Muscle layer of colon (tissue), 2 donors: ENCODE data around the gene CST9L.

ENCODE experiments used
- H3K27ac ChIP-seq: one replicate; pipeline ENCODE4 v1.7.0; 2013; ENCODE audit warnings: low read depth, mild to moderate bottlenecking, low read length, moderate library complexity
- H3K27me3 ChIP-seq, 2 donors: one replicate each; pipeline ENCODE4 v1.7.0; 2013; ENCODE audit warnings: low read length in 2 of 2, mild to moderate bottlenecking in 2 of 2; ENCODE audit not compliant: insufficient read depth in 2 of 2, control insufficient read depth in 1 of 2
- H3K36me3 ChIP-seq: one replicate; pipeline ENCODE4 v1.7.0; 2013; ENCODE audit warnings: mild to moderate bottlenecking, low read length; ENCODE audit not compliant: insufficient read depth
- H3K4me1 ChIP-seq: one replicate; pipeline ENCODE4 v1.7.0; 2013; ENCODE audit warnings: mild to moderate bottlenecking, low read length; ENCODE audit not compliant: insufficient read depth
- H3K4me3 ChIP-seq, 2 donors: one replicate each; pipeline ENCODE4 v1.7.0; 2013; ENCODE audit warnings: low read length in 2 of 2, low read depth in 1 of 2, mild to moderate bottlenecking in 1 of 2, moderate library complexity in 1 of 2
- H3K9ac ChIP-seq: one replicate; pipeline ENCODE4 v1.7.0; 2013; ENCODE audit warnings: low read length
- H3K9me3 ChIP-seq: one replicate; pipeline ENCODE4 v1.7.0; 2013; ENCODE audit warnings: mild to moderate bottlenecking, low read length
- donor health status: abdominal sarcoma.
- donor health status: Adenocarcinoma of cecum.

CST9L gene

GRCh38 chr20:23602699-23603098, 34.4 kb upstream of the CST9L start:
- Histone ChIP-seq H3K4me1 (no peaks in the 10 kb centered on the region), H3K4me3 (no peak overlapping the region), H3K27me3 (no peaks in the 10 kb centered on the region), H3K9me3 (no peaks in the 10 kb centered on the region), H3K36me3 (no peaks in the 10 kb centered on the region), H3K27ac (no peak overlapping the region), H3K9ac (no peak overlapping the region)

- Histone ChIP-seq H3K9me3 (no peaks in the 10 kb centered on the region), H3K36me3 (no peaks in the 10 kb centered on the region), H3K4me1 (no peaks in the 10 kb centered on the region), H3K27ac (no peak overlapping the region), H3K27me3 (no peaks in the 10 kb centered on the region), H3K9ac (no peak overlapping the region), H3K4me3 (no peak overlapping the region)
Observed at GRCh38 chr20:23602241-23602640, 34.0 kb upstream of the CST9L start.

DNA sequence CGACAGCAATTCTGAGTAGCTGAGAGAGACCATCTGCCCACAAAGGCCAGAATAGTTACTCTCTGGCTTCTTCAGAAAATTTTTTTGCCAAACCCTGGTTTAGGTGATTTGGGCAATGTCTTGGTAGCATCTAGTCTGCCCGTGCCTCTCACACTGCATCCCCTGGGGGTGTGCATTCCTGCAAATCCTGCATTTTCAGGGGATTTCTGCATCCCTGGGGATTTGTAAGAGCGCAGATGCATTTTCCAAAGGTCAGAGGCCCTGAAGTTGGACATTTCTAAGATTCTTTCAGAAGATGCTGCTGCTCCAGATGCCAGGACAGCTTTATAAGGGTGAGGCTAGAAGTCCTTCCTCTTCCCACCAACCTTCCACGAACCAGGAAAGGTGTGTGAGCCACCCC, 33.4 kb upstream of the CST9L start:
- Histone ChIP-seq H3K9ac (no peak overlapping the region), H3K9me3 (no peaks in the 10 kb centered on the region), H3K27ac (no peak overlapping the region), H3K4me3 (no peak overlapping the region), H3K36me3 (no peaks in the 10 kb centered on the region), H3K27me3 (no peaks in the 10 kb centered on the region), H3K4me1 (no peaks in the 10 kb centered on the region)

DNA sequence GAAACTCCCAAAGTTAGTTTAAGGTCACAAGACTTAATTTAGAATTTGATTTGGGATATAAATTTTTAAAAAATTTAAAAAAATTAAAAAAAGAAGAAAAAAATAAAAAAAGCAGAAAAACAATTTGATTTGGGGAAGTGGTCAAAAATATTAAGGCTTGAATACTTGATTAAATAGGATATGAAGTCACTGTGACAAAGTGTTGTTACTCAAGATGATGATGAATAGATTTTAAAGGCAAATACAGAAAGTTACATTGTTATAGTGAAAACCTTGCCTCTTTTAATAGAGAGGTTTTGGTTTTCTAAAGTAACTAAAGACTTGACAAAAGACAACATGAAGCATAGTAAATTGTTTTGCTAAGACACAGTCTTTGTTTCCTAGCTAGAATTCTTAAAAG, 30.2 kb upstream of the CST9L start:
- no peak overlapping the region for H3K4me3 ChIP-seq
- no peaks in the 10 kb centered on the region for H3K36me3 ChIP-seq
- no peak overlapping the region for H3K27ac ChIP-seq
- H3K27me3 ChIP-seq, result no peaks in the 10 kb centered on the region
- no peaks in the 10 kb centered on the region for H3K4me1 ChIP-seq
- H3K9ac ChIP-seq, result no peak overlapping the region
- no peaks in the 10 kb centered on the region for H3K9me3 ChIP-seq

GRCh38 chr20:23596579-23597250, 28.4 kb upstream of the CST9L start:
- Histone ChIP-seq H3K9ac (no peak overlapping the region), H3K4me1 (no peaks in the 10 kb centered on the region), H3K4me3 (no peak overlapping the region), H3K27me3 (no peaks in the 10 kb centered on the region), H3K27ac (no peak overlapping the region), H3K9me3 (no peaks in the 10 kb centered on the region), H3K36me3 (no peaks in the 10 kb centered on the region)

GRCh38 chr20:23595941-23596340, 27.7 kb upstream of the CST9L start:
- no peak overlapping the region for H3K27ac ChIP-seq
- no peak overlapping the region for H3K9ac ChIP-seq
- no peaks in the 10 kb centered on the region for H3K9me3 ChIP-seq

DNA sequence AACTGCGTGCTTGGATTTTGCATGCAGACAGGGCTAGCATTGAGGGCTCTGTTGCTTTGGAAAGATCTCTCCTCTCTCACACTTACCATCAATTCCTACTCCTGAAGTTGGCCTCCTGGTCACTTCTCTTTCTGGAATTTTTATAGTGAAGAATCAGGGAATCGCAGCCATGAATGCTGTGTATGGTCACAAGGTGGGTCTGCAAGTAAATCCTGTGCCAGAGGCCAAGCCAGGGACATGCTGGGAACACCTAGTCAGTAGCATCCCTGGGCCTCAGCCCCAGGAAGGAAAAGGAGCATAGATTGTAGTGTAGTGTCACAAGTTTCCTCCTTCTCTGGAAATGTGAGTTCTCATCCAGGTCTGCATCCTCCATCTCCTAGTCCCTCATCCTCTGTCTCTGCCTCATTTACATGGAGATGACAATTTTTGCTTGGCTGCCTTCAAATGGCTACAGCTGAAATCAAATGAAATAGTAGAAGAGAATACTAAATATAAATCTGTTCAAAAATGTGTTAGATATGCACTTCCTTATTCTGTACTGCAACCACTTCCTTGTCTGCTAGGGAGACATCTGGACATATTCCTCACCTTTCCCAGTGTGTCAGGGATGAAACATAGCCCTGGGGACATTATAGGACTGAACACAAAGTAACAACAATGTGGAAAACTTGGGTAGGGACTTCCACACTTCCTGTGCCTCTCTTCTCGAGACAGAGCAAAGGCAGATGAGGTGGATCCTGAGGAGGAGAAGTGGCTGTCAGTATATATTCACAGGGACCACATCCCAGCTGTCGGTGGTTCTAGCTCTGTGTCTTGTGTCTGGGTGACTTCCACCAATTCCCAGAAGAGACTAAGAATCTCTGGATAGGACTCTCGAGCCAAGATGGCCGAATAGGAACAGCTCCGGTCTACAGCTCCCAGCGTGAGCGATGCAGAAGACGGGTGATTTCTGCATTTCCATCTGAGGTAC, 20.4 kb upstream of the CST9L start:
- Histone ChIP-seq H3K4me3 (no peak overlapping the region), H3K27ac (no peak overlapping the region), H3K9ac (no peak overlapping the region), H3K4me1 (no peaks in the 10 kb centered on the region), H3K36me3 (no peaks in the 10 kb centered on the region), H3K27me3 (no peaks in the 10 kb centered on the region), H3K9me3 (no peaks in the 10 kb centered on the region)

More at GRCh38 chr20:23595941-23596340, 27.7 kb upstream of the CST9L start:
- Histone ChIP-seq H3K4me1 (no peaks in the 10 kb centered on the region), H3K4me3 (no peak overlapping the region), H3K36me3 (no peaks in the 10 kb centered on the region), H3K27me3 (no peaks in the 10 kb centered on the region)

GRCh38 chr20:23587631-23588030, 19.3 kb upstream of the CST9L start:
- H3K36me3 ChIP-seq, result no peaks in the 10 kb centered on the region
- H3K4me3 ChIP-seq, result no peak overlapping the region
- no peaks in the 10 kb centered on the region for H3K4me1 ChIP-seq
- no peak overlapping the region for H3K27ac ChIP-seq
- H3K9ac ChIP-seq, result no peak overlapping the region
- no peaks in the 10 kb centered on the region for H3K27me3 ChIP-seq
- no peaks in the 10 kb centered on the region for H3K9me3 ChIP-seq

DNA sequence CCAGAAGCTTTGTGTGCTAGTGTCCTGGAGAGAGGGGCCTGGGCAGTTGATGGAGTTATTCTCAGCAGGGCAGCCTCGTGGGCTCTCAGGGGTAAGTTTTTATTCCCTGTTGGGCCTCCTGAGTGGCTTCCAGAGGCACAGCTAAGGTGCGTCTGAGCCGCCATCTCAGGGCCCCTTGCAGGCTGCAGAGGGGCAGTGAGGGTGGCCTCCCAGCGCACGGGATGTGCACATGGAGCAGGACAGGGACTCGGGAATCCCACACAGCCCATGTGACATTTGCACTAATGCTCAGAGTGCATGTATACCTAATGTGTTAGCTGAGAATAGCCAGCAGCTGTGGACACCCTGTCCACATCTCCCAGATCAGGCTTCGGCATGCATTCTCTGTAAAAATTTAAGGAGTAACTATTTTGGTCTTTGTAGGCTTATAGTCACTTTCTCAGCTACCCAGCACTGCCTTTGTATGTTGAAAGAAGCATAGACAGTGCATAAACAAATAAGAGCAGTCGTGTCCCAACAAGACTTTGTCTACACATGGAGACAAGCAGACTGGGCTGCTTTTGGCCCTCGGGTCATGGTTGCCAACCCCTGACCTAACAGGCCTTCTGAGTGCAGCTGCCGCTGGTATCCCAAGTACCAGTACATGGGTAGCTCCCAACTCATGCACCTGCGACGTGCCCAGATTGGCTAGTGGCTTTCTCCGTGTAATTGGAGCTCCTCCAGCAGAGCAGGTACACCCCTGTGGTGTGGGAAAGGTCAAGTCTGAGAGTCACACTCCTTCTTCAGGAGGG, 18.6 kb upstream of the CST9L start:
- no peaks in the 10 kb centered on the region for H3K9me3 ChIP-seq
- no peak overlapping the region for H3K27ac ChIP-seq
- no peaks in the 10 kb centered on the region for H3K4me1 ChIP-seq
- H3K4me3 ChIP-seq, result no peak overlapping the region
- no peaks in the 10 kb centered on the region for H3K27me3 ChIP-seq
- no peaks in the 10 kb centered on the region for H3K36me3 ChIP-seq
- H3K9ac ChIP-seq, result no peak overlapping the region

GRCh38 chr20:23585808-23586734, 17.8 kb upstream of the CST9L start:
- no peaks in the 10 kb centered on the region for H3K4me1 ChIP-seq
- H3K9me3 ChIP-seq, result no peaks in the 10 kb centered on the region
- H3K9ac ChIP-seq, result no peak overlapping the region
- no peaks in the 10 kb centered on the region for H3K27me3 ChIP-seq
- H3K4me3 ChIP-seq, result no peak overlapping the region
- H3K36me3 ChIP-seq, result no peaks in the 10 kb centered on the region
- H3K27ac ChIP-seq, result no peak overlapping the region
